Muscle layer of colon (tissue), 2 donors: ENCODE data around the gene VGF.
A peak's percentile ranks its signal among the peaks of the same experiment; 100 is the strongest.

Experiments used
- H3K27ac ChIP-seq: one replicate; pipeline ENCODE4 v1.7.0; 2013; ENCODE audit warnings: low read depth, mild to moderate bottlenecking, low read length, moderate library complexity
- H3K27me3 ChIP-seq, 2 donors: one replicate each; pipeline ENCODE4 v1.7.0; 2013; ENCODE audit warnings: low read length in 2 of 2, mild to moderate bottlenecking in 2 of 2; ENCODE audit not compliant: insufficient read depth in 2 of 2, control insufficient read depth in 1 of 2
- H3K36me3 ChIP-seq: one replicate; pipeline ENCODE4 v1.7.0; 2013; ENCODE audit warnings: mild to moderate bottlenecking, low read length; ENCODE audit not compliant: insufficient read depth
- H3K4me1 ChIP-seq: one replicate; pipeline ENCODE4 v1.7.0; 2013; ENCODE audit warnings: mild to moderate bottlenecking, low read length; ENCODE audit not compliant: insufficient read depth
- H3K4me3 ChIP-seq, 2 donors: one replicate each; pipeline ENCODE4 v1.7.0; 2013; ENCODE audit warnings: low read length in 2 of 2, low read depth in 1 of 2, mild to moderate bottlenecking in 1 of 2, moderate library complexity in 1 of 2
- H3K9ac ChIP-seq: one replicate; pipeline ENCODE4 v1.7.0; 2013; ENCODE audit warnings: low read length
- H3K9me3 ChIP-seq: one replicate; pipeline ENCODE4 v1.7.0; 2013; ENCODE audit warnings: mild to moderate bottlenecking, low read length
- donor health status: abdominal sarcoma.
- donor health status: Adenocarcinoma of cecum.

The VGF gene

GRCh38 chr7:101163279-101164070, 1.9 kb downstream of the VGF start:
- Histone ChIP-seq H3K9ac (no peak overlapping the region), H3K27me3 (peaks cover 39 to 68% of the 10 kb centered on the region in 2 donors), H3K27ac (no peak overlapping the region), H3K4me3 (no peak overlapping the region), H3K4me1 (peaks cover 11% of the 10 kb centered on the region), H3K9me3 (no peaks in the 10 kb centered on the region), H3K36me3 (peaks cover 9% of the 10 kb centered on the region)

- H3K36me3 ChIP-seq: peaks cover 16% of the 10 kb centered on the region
- peaks cover 31 to 60% of the 10 kb centered on the region in 2 donors for H3K27me3 ChIP-seq
- H3K4me1 ChIP-seq: peaks cover 11% of the 10 kb centered on the region
- H3K9ac ChIP-seq: no peak overlapping the region
- no peak overlapping the region for H3K4me3 ChIP-seq
- H3K27ac ChIP-seq: no peak overlapping the region
- H3K9me3 ChIP-seq: no peaks in the 10 kb centered on the region
These were observed 2.7 kb downstream of the VGF start for GRCh38 chr7:101162551-101163278.

- H3K4me3 ChIP-seq: no peak overlapping the region
- peaks cover 11% of the 10 kb centered on the region for H3K4me1 ChIP-seq
- no peak overlapping the region for H3K9ac ChIP-seq
- H3K36me3 ChIP-seq: peaks cover 22% of the 10 kb centered on the region
- peaks cover 23 to 57% of the 10 kb centered on the region in 2 donors for H3K27me3 ChIP-seq
- no peaks in the 10 kb centered on the region for H3K9me3 ChIP-seq
- H3K27ac ChIP-seq: no peak overlapping the region
These were observed 3.5 kb downstream of the VGF start for GRCh38 chr7:101161692-101162471.

- Histone ChIP-seq H3K4me1 (peaks cover 9% of the 10 kb centered on the region), H3K9ac (no peak overlapping the region), H3K4me3 (no peak overlapping the region), H3K27ac (no peak overlapping the region), H3K9me3 (no peaks in the 10 kb centered on the region), H3K36me3 (peaks cover 22% of the 10 kb centered on the region), H3K27me3 (peaks cover 20 to 48% of the 10 kb centered on the region in 2 donors)
These were observed 4.5 kb downstream of the VGF start for GRCh38 chr7:101160910-101161309.

- Histone ChIP-seq H3K27ac (no peak overlapping the region), H3K36me3 (peaks cover 22% of the 10 kb centered on the region), H3K27me3 (peaks cover 15 to 39% of the 10 kb centered on the region in 2 donors), H3K9ac (no peak overlapping the region), H3K9me3 (no peaks in the 10 kb centered on the region), H3K4me3 (no peak overlapping the region), H3K4me1 (peaks cover 11% of the 10 kb centered on the region)
These were observed 5.4 kb downstream of the VGF start for GRCh38 chr7:101159696-101160674.

- Histone ChIP-seq H3K27me3 (peaks cover 2 to 10% of the 10 kb centered on the region in 2 donors), H3K4me1 (peaks cover 10% of the 10 kb centered on the region), H3K4me3 (no peak overlapping the region), H3K27ac (no peak overlapping the region), H3K36me3 (peaks cover 22% of the 10 kb centered on the region), H3K9me3 (no peaks in the 10 kb centered on the region), H3K9ac (no peak overlapping the region)
These were observed 8.3 kb downstream of the VGF start for GRCh38 chr7:101156866-101157589.

GRCh38 chr7:101156277-101156676, 9.1 kb downstream of the VGF start:
- Histone ChIP-seq H3K4me1 (peaks cover 10% of the 10 kb centered on the region), H3K4me3 (no peak overlapping the region), H3K9me3 (no peaks in the 10 kb centered on the region), H3K9ac (no peak overlapping the region), H3K27ac (no peak overlapping the region), H3K27me3 (peaks cover 0 to 5% of the 10 kb centered on the region in 2 donors), H3K36me3 (peaks cover 20% of the 10 kb centered on the region)

GRCh38 chr7:101155303-101155702, 10.1 kb downstream of the VGF start:
- no peak overlapping the region for H3K27ac ChIP-seq
- peak overlapping the region; percentile 66 to 75 for H3K4me3 ChIP-seq
- no peak overlapping the region for H3K9ac ChIP-seq

GRCh38 chr7:101154693-101155102, 10.7 kb downstream of the VGF start:
- Histone ChIP-seq H3K9me3 (no peaks in the 10 kb centered on the region), H3K4me3 (peak overlapping the region; percentile 66 to 75), H3K27me3 (peaks cover 0 to 5% of the 10 kb centered on the region in 2 donors), H3K27ac (peak overlapping the region; percentile 42), H3K36me3 (peaks cover 13% of the 10 kb centered on the region), H3K4me1 (peaks cover 10% of the 10 kb centered on the region), H3K9ac (no peak overlapping the region)

More at GRCh38 chr7:101155303-101155702, 10.1 kb downstream of the VGF start:
- Histone ChIP-seq H3K27me3 (peaks cover 0 to 5% of the 10 kb centered on the region in 2 donors), H3K9me3 (no peaks in the 10 kb centered on the region), H3K4me1 (peaks cover 10% of the 10 kb centered on the region), H3K36me3 (peaks cover 17% of the 10 kb centered on the region)
